Epithelial cell of esophagus (primary cell): ENCODE measurements around the gene IFI16.
A peak's percentile ranks its signal among the peaks of the same experiment; 100 is the strongest.
"Not testable (repeated sequence)": the region's sequence is repeated elsewhere in the genome, so short reads cannot be mapped to it uniquely, and the experiment has no call there.

ENCODE experiments used
- DNase-seq: peaks from one replicate; pipeline ENCODE4 v3.0.0; 2010; ENCODE audit warnings: low read depth
- H3K4me3 ChIP-seq: 2 replicates; pipeline ENCODE4 v1.5.1; 2011; ENCODE audit warnings: mild to moderate bottlenecking, low read length, control low read depth
- CTCF ChIP-seq: IDR thresholded peaks from 2 replicates; pipeline ENCODE4 v1.5.1; 2011; ENCODE audit warnings: low read depth, mild to moderate bottlenecking, low read length, control low read depth, inconsistent platforms; ENCODE audit not compliant: insufficient read depth; ENCODE audit errors: missing control alignments

IFI16 gene

GRCh38 chr1:159005676-159006075 is 4.0 kb upstream of the IFI16 start:
- no peak for DNase-seq
- TF ChIP-seq CTCF, result no peak
- H3K4me3 ChIP-seq, result no peak overlapping the region

GRCh38 chr1:159006210-159006807 is 3.4 kb upstream of the IFI16 start:
- not testable (repeated sequence) for H3K4me3 ChIP-seq, DNase-seq

- H3K4me3 ChIP-seq, result no peak overlapping the region
- TF ChIP-seq CTCF, result no peak
These were observed 2.0 kb upstream of the IFI16 start for GRCh38 chr1:159007726-159008125.

GRCh38 chr1:159008744-159009188 is 941 bp upstream of the IFI16 start:
- no peak for TF ChIP-seq CTCF
- DNase-seq, result no peak
- no peak overlapping the region for H3K4me3 ChIP-seq

More at GRCh38 chr1:159007726-159008125, 2.0 kb upstream of the IFI16 start:
- no peak for DNase-seq

- H3K4me3 ChIP-seq, result no peak overlapping the region
- DNase-seq, result no peak
These were observed 420 bp upstream of the IFI16 start for GRCh38 chr1:159009287-159009686.

GRCh38 chr1:159010391-159010790 is 684 bp downstream of the IFI16 start:
- no peak for DNase-seq
- H3K4me3 ChIP-seq, result peak overlapping the region; percentile 86
- no peak for TF ChIP-seq CTCF

More at GRCh38 chr1:159009287-159009686, 420 bp upstream of the IFI16 start:
- no peak for TF ChIP-seq CTCF

- not testable (repeated sequence) for DNase-seq
These were observed 1.3 kb downstream of the IFI16 start for GRCh38 chr1:159011001-159011400.

GRCh38 chr1:159011751-159012150 is 2.0 kb downstream of the IFI16 start:
- H3K4me3 ChIP-seq, result peak overlapping the region; percentile 86
- TF ChIP-seq CTCF, result no peak
- DNase-seq, result no peak

More at GRCh38 chr1:159011001-159011400, 1.3 kb downstream of the IFI16 start:
- peak overlapping the region; percentile 86 for H3K4me3 ChIP-seq
